ENCODE data around the gene SFMBT1.

SFMBT1 gene

DNA sequence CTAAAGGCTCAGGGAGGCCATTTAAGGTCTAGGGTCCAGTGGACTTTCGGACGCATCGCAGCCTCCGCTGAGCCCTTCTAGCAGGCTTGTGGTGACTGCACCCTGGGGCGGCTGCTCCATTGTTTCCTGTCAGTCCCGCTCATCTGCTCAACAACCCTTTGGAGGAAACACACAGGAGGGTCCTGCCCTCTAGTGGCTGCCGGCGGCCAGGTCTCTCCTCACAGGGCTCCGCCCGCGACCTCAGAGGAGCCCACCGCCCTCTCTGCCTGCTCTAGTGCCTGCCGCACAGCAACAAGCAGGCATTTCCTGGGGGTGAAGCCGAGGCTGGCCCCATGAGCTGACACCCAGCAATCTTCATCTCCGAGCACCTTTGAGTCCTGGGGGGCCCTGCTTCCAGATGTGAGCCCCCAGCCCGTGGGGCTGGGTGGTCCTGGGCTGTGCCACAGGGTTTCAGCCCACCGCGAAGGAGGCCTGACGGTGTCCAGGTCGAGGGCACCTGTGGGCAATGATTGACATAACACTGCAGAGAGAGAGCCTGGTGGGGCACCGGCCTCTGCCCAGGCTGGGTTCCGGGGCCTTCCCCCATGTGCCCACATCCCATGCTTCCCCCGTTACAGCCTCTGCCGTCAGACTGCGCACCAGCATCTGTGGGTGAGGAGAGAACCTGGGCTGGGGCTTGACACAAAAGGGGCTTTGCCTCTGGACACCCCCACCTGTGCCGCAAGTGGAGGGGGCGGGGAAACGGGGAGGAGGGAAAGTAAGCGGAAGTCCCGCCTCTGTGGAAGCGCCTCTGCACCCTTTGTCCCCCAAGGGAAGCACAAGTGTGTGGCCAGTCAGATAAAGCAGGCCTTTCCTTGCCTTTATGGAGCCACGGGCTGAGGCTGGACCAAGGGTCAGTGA is 27.0 kb upstream of the SFMBT1 start:
- Histone ChIP-seq H3K36me3 (ENCODE audit: insufficient read depth, insufficient read length, low read length) (no peaks in the 10 kb centered on the region), H3K9ac (ENCODE audit: insufficient read length, low read depth) (peak overlapping the region; percentile 47), H3K4me1 (ENCODE audit: insufficient read depth, insufficient read length) (peaks cover 20% of the 10 kb centered on the region), H3K27me3 (ENCODE audit: insufficient read depth, insufficient read length) (peaks cover 18% of the 10 kb centered on the region), H3K9me3 (ENCODE audit: insufficient read depth, low read length) (no peaks in the 10 kb centered on the region), H3K4me3 (ENCODE audit: insufficient read length, low read depth) (no peak overlapping the region)
- TF ChIP-seq SUZ12 (IDR thresholded peaks at IDR 0.05; ENCODE audit: extremely low read depth, insufficient read depth, insufficient read length) (no peak), YY1 (IDR thresholded peaks at IDR 0.05; ENCODE audit: insufficient read depth, insufficient read length) (no peak), ZNF274 (IDR thresholded peaks at IDR 0.05; ENCODE audit: low read depth, low read length) (no peak)
- peak; percentile 80 for DNase-seq (ENCODE audit: low read depth, low spot score)

DNA sequence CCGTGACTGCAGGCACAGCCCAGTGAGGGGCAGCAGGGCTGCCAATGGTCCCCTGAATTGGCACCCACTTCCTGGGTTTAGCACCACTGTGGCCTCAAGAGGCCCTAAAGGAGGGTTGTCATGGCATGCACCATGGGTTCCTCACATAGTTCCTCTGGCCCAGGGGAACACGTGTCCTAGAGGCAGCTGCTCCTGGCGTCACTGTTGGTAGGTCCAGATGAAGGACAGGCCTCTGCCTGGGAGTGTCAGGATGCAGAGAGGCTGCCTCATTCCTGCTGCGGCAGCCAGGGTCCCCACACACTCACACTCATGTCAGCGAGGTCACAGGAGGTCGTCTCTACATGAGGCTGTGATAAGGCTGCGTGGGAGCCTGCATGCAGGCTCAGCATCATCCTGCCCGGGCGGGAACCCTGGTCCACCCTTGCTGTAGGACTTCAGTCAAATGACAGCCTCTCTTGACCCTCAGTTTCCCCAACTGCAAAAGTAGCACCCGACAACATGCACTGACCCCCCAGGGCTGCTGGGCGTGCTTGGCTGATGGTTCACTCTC is 26.1 kb upstream of the SFMBT1 start:
- H3K27me3 ChIP-seq (ENCODE audit: insufficient read depth, insufficient read length) = peaks cover 18% of the 10 kb centered on the region
- no peak for TF ChIP-seq SUZ12 (IDR thresholded peaks at IDR 0.05; ENCODE audit: extremely low read depth, insufficient read depth, insufficient read length)
- TF ChIP-seq ZNF274 (IDR thresholded peaks at IDR 0.05; ENCODE audit: low read depth, low read length) = no peak
- no peak for TF ChIP-seq YY1 (IDR thresholded peaks at IDR 0.05; ENCODE audit: insufficient read depth, insufficient read length)
- peak overlapping the region; percentile 44 for H3K9ac ChIP-seq (ENCODE audit: insufficient read length, low read depth)
- no peak for DNase-seq (ENCODE audit: low read depth, low spot score)
- no peaks in the 10 kb centered on the region for H3K36me3 ChIP-seq (ENCODE audit: insufficient read depth, insufficient read length, low read length)
- peaks cover 22% of the 10 kb centered on the region for H3K4me1 ChIP-seq (ENCODE audit: insufficient read depth, insufficient read length)
- H3K4me3 ChIP-seq (ENCODE audit: insufficient read length, low read depth) = no peak overlapping the region
- H3K9me3 ChIP-seq (ENCODE audit: insufficient read depth, low read length) = no peaks in the 10 kb centered on the region

- H3K36me3 ChIP-seq (ENCODE audit: insufficient read depth, insufficient read length, low read length) = no peaks in the 10 kb centered on the region
- H3K9ac ChIP-seq (ENCODE audit: insufficient read length, low read depth) = no peak overlapping the region
- H3K9me3 ChIP-seq (ENCODE audit: insufficient read depth, low read length) = no peaks in the 10 kb centered on the region
- no peak overlapping the region for H3K4me3 ChIP-seq (ENCODE audit: insufficient read length, low read depth)
- TF ChIP-seq ZNF274 (IDR thresholded peaks at IDR 0.05; ENCODE audit: low read depth, low read length) = no peak
- no peak for TF ChIP-seq SUZ12 (IDR thresholded peaks at IDR 0.05; ENCODE audit: extremely low read depth, insufficient read depth, insufficient read length)
- TF ChIP-seq YY1 (IDR thresholded peaks at IDR 0.05; ENCODE audit: insufficient read depth, insufficient read length) = no peak
- DNase-seq (ENCODE audit: low read depth, low spot score) = no peak
- H3K27me3 ChIP-seq (ENCODE audit: insufficient read depth, insufficient read length) = peaks cover 17% of the 10 kb centered on the region
- H3K4me1 ChIP-seq (ENCODE audit: insufficient read depth, insufficient read length) = peaks cover 21% of the 10 kb centered on the region
Observed at GRCh38 chr3:53069422-53070068, 23.7 kb upstream of the SFMBT1 start.

DNA sequence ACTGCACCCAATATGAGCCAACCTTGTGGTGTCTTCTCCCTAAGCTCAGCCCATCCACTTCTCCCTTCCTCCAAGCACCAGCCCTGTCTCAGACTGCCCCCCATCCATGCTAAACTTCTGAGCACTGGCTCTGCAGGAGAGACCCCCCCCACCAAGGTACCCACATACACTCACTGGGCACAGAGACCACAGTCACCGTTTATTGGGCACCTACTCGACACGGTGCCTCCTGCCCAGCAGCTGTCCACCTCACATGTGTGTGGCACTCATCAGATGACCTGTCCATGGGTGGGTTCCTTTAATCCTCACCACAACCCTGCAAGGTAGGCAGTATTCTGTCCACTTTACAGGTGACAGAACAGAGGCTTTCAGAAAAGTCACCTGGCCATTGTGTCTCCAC is 22.3 kb upstream of the SFMBT1 start:
- Histone ChIP-seq H3K9ac (ENCODE audit: insufficient read length, low read depth) (no peak overlapping the region), H3K4me1 (ENCODE audit: insufficient read depth, insufficient read length) (peaks cover 9% of the 10 kb centered on the region)

GRCh38 chr3:53067567-53067966 is 21.7 kb upstream of the SFMBT1 start:
- H3K9me3 ChIP-seq (ENCODE audit: insufficient read depth, low read length) = no peaks in the 10 kb centered on the region
- H3K27me3 ChIP-seq (ENCODE audit: insufficient read depth, insufficient read length) = peaks cover 14% of the 10 kb centered on the region
- H3K4me1 ChIP-seq (ENCODE audit: insufficient read depth, insufficient read length) = peaks cover 4% of the 10 kb centered on the region
- H3K36me3 ChIP-seq (ENCODE audit: insufficient read depth, insufficient read length, low read length) = no peaks in the 10 kb centered on the region
- DNase-seq (ENCODE audit: low read depth, low spot score) = no peak
- H3K4me3 ChIP-seq (ENCODE audit: insufficient read length, low read depth) = no peak overlapping the region
- H3K9ac ChIP-seq (ENCODE audit: insufficient read length, low read depth) = no peak overlapping the region
- TF ChIP-seq ZNF274 (IDR thresholded peaks at IDR 0.05; ENCODE audit: low read depth, low read length) (no peak), YY1 (IDR thresholded peaks at IDR 0.05; ENCODE audit: insufficient read depth, insufficient read length) (no peak), SUZ12 (IDR thresholded peaks at IDR 0.05; ENCODE audit: extremely low read depth, insufficient read depth, insufficient read length) (no peak)

More for the DNA sequence above, 22.3 kb upstream of the SFMBT1 start:
- Histone ChIP-seq H3K36me3 (ENCODE audit: insufficient read depth, insufficient read length, low read length) (no peaks in the 10 kb centered on the region), H3K9me3 (ENCODE audit: insufficient read depth, low read length) (no peaks in the 10 kb centered on the region), H3K4me3 (ENCODE audit: insufficient read length, low read depth) (no peak overlapping the region), H3K27me3 (ENCODE audit: insufficient read depth, insufficient read length) (peaks cover 14% of the 10 kb centered on the region)
- no peak for DNase-seq (ENCODE audit: low read depth, low spot score)
- TF ChIP-seq YY1 (IDR thresholded peaks at IDR 0.05; ENCODE audit: insufficient read depth, insufficient read length) (no peak), SUZ12 (IDR thresholded peaks at IDR 0.05; ENCODE audit: extremely low read depth, insufficient read depth, insufficient read length) (no peak)

- peaks cover 4% of the 10 kb centered on the region for H3K4me1 ChIP-seq (ENCODE audit: insufficient read depth, insufficient read length)
- H3K9ac ChIP-seq (ENCODE audit: insufficient read length, low read depth) = no peak overlapping the region
- H3K9me3 ChIP-seq (ENCODE audit: insufficient read depth, low read length) = no peaks in the 10 kb centered on the region
- no peaks in the 10 kb centered on the region for H3K36me3 ChIP-seq (ENCODE audit: insufficient read depth, insufficient read length, low read length)
- no peak for DNase-seq (ENCODE audit: low read depth, low spot score)
- H3K27me3 ChIP-seq (ENCODE audit: insufficient read depth, insufficient read length) = peaks cover under 1% of the 10 kb centered on the region
- TF ChIP-seq YY1 (IDR thresholded peaks at IDR 0.05; ENCODE audit: insufficient read depth, insufficient read length) (no peak), SUZ12 (IDR thresholded peaks at IDR 0.05; ENCODE audit: extremely low read depth, insufficient read depth, insufficient read length) (no peak), ZNF274 (IDR thresholded peaks at IDR 0.05; ENCODE audit: low read depth, low read length) (no peak)
- no peak overlapping the region for H3K4me3 ChIP-seq (ENCODE audit: insufficient read length, low read depth)
Observed at GRCh38 chr3:53065841-53066480, 20.1 kb upstream of the SFMBT1 start.

Data from NT2/D1 (cell line).